ENCODE results near the gene CDC45. TPM values are rescaled to one million over a fixed set of nuclear protein-coding genes. Genes with fewer than 3 reads are reported as not detected.
A peak's percentile ranks its signal among the peaks of the same experiment; 100 is the strongest.
"Not testable (repeated sequence)": the region's sequence is repeated elsewhere in the genome, so short reads cannot be mapped to it uniquely, and the experiment has no call there.

The CDC45 gene
- polyA plus RNA-seq (ENCODE audit: insufficient read length): 7.4 TPM

GRCh38 chr22:19479355-19480172, at the start of gene CDC45:
TSS of gene CDC45 (plus strand) at chr22:19479920. CDS start at chr22:19479969, 49 bp downstream.
- peak; percentile 98 for DNase-seq

DNA sequence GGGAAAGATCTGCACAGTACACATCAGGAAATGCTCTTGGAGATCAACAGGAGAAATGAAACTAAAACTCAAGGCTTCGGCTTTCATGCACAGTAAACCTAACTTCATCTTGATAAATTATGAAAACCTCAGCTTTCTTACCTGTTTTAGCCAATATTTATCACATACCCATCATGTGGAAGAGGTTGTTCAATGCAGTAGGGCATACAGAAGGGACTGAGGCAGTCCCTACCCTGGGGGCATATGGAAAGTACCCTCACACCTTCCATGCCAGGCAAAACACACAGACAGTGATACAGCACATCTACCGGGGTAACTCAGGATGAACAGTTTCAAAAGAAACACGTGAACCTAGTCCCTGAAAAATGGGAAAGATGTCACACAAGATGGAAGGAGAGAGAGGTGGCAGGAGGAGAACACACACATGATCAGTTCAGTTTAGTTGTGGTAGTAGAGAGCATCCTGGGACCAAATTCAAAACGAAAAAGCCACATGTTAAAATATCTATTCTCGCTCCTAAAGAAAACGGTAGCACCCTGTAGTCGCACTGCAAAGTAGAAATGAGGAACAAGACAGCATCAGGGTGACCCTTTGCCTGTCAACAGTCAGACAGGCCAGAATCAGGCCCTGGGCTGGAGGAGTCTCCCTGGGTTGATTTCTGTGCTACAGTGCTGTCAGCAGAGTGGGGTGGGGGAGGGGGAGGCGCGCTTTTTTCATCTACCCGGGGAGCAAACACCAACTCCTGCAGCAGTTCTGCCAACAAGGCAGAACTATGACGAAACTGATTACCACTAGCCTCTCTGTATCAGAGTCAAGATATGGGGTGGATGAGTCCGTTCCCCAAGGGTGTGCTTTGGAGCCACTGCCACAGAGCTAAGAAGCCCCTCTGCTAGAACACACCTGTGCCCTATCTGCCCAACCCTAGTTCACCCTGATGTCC, 49.5 kb upstream of the CDC45 start:
- DNase-seq: no peak

GRCh38 chr22:19430890-19431541, 48.7 kb upstream of the CDC45 start:
- DNase-seq: no peak

GRCh38 chr22:19431649-19432132, 48.0 kb upstream of the CDC45 start, which contains the start of gene HIRA:
TSS of gene HIRA (minus strand) at chr22:19431733. CDS start at chr22:19431476, 257 bp downstream.
- DNase-seq: peak; percentile 86

DNA sequence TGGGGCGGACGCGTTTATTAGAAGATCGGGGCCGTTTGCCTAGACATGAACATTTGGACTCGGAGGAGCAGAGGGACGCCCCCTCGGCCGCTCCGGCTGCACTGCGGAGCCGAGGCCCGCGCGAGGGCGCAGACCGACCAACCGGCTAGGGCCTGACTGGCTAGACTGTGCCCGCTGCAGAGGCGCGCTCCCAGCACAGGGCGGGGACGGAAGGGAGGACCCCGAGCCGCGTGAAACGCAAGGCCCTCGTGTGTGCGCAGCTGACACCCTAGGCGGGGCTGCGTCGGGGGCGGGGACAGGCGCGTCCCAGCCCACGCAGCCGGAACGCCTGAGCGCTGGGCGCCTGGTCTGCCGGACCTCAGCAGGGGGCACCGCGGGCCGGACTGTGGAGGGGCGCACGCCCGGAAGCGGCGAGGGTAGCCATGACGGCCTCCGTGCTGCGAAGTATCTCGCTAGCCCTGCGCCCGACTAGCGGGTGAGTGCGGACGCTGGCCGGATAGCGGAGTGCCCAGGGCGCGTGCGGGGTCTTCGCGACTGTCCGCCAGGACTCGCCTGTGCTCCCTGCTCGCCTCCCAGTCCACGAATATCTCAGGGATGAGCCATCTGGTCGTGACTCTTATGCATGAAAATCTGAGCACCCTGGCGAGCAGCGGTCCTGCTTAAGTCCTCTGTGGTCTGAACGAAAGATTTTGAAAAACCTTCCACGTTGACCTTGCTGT, 47.4 kb upstream of the CDC45 start, which contains the start of gene MRPL40:
Gene MRPL40, plus strand, starts transcription at position 413 of the 719 bp plus-strand sequence. Its CDS starts 10 bp downstream, at position 423.
- DNase-seq: peak; percentile 96

DNA sequence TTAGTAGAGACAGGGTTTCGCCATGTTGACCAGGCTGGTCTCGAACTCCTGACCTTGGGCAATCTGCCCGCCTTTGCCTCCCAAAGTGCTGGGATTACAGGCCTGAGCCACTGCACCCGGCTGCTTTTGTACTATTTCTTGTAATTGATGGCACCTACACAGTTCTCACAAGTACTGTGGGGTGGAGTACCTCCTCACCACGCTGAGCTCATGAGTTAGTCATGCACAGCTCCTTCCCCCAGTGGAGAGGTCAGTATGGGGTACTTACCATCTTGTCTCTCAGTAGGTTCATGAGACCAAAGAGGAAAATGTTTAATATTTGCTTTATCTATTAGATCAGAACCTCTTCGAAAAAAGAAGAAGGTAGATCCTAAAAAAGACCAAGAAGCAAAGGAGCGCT, 45.3 kb upstream of the CDC45 start:
- DNase-seq: no peak

- DNase-seq: no peak
These were observed 44.7 kb upstream of the CDC45 start for GRCh38 chr22:19434829-19435580.

DNA sequence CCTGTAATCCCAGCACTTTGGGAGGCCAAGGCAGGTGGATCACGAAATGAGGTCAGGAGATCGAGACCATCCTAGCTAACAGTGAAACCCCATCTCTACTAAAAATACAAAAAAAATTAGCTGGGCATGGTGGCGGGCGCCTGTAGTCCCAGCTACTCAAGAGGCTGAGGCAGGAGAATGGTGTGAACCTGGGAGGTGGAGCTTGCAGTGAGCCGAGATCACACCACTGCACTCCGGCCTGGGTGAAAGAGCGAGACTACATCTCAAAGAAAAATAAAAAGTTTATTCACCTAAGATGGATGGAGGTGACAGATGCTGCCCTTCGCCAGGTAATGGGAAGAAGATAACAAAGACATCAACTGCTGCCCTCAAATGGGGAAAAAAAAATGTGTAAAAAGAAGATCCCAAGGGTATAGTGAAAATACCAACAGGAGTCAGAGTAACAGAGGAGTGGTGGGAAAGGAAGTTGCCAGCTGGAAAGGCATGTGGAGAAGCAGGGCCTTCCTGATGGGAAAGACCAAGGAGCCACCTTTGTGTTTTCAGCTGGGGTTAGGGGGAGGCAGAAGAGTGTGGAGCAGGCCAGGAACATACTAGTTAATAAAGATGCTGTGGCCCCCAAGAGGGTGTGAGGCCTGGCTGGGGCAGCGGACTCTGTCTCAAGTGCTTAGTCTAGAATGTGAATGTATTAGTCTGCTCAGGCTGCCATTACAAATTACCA, 43.1 kb upstream of the CDC45 start:
- not testable (repeated sequence) for DNase-seq

DNA sequence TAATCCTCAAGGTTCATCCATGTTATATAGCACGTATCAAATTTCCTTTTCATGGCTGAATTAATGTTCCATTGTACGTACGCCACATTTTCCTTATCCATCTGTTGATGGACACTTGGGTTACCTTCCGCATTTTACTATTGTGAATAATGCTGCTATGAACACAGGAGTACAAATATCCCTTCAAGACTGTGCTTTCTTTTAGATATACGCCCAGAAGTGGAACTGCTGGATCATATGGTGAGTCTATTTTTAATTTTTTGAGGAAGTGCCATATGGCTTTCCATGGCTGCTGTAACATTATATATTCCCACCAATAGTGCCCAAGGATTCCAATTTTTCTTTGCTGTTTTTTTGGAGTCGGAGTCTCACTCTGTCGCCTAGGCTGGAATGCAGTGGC, 41.4 kb upstream of the CDC45 start:
- DNase-seq: no peak

DNA sequence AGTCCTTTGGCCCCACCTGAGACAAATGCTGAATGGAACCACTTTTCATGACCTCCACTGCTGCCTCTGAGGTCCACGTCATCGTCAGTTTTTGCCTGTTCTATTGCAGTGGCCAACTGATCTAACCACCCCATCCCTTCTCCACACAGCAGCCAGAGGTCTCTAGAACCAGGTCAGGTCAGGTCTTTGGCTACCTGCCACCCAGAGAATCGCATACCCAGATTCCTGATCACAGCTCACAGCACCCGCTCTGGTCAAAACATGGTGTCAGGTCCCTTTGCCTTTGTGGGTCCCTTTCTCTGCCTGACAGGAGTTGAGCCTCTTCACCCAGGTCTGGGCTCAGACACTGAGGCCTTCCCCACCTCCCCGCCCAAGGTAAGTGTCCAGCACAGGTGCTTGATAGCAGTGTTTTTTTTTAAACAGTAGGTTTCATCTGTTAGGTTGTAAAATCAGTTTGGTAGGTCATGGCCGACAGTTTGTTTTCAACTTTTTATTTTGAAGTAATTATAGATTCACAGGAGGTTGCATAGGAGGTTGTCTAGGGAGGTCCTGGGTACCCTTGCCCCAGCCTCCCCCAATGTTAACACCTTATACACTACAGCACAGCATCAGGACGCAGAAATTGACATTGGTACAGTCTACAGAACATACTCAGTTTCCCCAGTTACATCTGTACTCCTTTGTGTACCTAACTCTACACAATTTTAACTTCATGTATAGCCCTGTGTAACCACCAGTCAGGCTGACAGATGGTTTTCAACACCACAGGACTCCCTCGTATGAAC, 39.1 kb upstream of the CDC45 start:
- no peak for DNase-seq

- DNase-seq: no peak
These were observed 37.6 kb upstream of the CDC45 start for GRCh38 chr22:19442166-19442565.

DNA sequence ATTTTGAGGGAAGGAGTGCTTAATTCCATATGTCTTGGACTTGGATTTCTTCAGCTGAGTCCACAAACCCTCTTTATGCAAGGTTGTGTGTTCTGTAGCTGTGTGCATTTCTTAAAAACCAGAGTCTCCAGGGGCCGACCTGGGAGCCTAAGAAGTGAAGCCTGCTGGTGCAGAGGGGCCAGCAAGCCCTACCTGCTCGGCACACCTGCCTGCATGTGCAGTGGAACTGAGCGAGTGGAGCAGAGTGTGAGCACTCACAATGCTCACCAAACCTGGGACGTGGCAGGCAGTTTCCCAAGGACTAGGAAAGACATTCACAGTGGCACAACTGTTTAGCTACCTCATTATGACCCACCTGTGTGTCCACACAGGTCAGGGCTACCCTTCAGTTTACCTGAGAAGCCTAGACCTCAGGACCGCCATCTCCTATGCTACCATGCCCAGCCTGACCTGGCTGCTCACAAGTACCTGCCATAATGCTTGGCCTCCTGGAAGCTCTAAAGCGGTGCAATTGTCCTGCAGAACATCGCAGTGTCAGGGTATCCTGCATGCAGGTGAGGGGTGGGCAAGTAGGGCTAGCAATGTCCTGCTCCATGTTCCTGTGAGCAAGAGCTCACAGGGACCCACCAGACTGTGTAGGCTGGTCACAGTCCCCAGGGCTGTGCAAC, 36.0 kb upstream of the CDC45 start:
- no peak for DNase-seq

GRCh38 chr22:19445279-19445982, 34.3 kb upstream of the CDC45 start:
- DNase-seq: not testable (repeated sequence)

GRCh38 chr22:19446603-19447329, 33.0 kb upstream of the CDC45 start:
- no peak for DNase-seq

GRCh38 chr22:19447330-19448075, 32.2 kb upstream of the CDC45 start, which contains the start of gene C22orf39:
TSS of gene C22orf39 (minus strand) at chr22:19447711. CDS start at chr22:19447688, 23 bp downstream.
- DNase-seq: peak; percentile 92

GRCh38 chr22:19448076-19448607, 31.6 kb upstream of the CDC45 start:
- DNase-seq: peak; percentile 68

Data from hindlimb muscle (tissue), 1 donor.